HEK293 (cell line): ENCODE results near the gene SETD3.

ENCODE experiments used
- GLIS1 ChIP-seq: fragments of 450-650 bp; formaldehyde crosslinking; IDR thresholded peaks from 2 replicates; pipeline ENCODE4 v1.5.1; 2016; ENCODE audit warnings: missing biosample characterization, missing genetic modification characterization
- YY1 ChIP-seq: fragments of 450-650 bp; formaldehyde crosslinking; IDR thresholded peaks from 2 replicates; pipeline ENCODE4 v1.5.1; 2018; ENCODE audit warnings: missing biosample characterization, missing genetic modification characterization

GRCh38 chr14:99516871-99517642, 36.4 kb upstream of the SETD3 start:
- TF ChIP-seq YY1 (tag by site-specific recombination) (no peak), GLIS1 (tag by site-specific recombination) (no peak)
